ENCODE measurements around the gene USH2A. TPM values are rescaled to one million over a fixed set of nuclear protein-coding genes. Genes with fewer than 3 reads are reported as not detected.

The USH2A gene
- total RNA-seq, 1 donor from 2014 or later: not detected

DNA sequence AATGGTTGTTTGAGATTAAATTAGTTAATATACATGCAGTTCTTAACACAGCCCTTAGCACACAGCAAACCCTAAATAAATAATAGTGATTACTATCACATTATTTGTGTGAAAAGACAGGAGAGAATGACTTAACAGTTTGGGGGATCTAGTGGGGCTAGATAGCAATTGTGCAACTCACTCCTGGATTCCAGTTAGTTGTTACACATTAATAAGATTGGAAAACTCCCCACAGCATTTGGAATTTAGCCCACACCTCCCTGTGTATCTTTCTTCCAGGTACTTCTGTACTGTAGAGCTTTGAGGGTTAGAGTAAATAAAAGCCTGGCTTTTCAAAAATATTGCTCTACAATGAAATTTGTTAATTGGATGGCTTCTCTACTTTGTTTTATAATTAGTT is 763.0 kb downstream of the USH2A start:
- TF ChIP-seq, protein P1, sequence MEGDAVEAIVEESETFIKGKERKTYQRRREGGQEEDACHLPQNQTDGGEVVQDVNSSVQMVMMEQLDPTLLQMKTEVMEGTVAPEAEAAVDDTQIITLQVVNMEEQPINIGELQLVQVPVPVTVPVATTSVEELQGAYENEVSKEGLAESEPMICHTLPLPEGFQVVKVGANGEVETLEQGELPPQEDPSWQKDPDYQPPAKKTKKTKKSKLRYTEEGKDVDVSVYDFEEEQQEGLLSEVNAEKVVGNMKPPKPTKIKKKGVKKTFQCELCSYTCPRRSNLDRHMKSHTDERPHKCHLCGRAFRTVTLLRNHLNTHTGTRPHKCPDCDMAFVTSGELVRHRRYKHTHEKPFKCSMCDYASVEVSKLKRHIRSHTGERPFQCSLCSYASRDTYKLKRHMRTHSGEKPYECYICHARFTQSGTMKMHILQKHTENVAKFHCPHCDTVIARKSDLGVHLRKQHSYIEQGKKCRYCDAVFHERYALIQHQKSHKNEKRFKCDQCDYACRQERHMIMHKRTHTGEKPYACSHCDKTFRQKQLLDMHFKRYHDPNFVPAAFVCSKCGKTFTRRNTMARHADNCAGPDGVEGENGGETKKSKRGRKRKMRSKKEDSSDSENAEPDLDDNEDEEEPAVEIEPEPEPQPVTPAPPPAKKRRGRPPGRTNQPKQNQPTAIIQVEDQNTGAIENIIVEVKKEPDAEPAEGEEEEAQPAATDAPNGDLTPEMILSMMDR (conservative IDR thresholded peaks at IDR 0.05; ENCODE audit: low read depth, low read length): no peak
- DNase-seq (ENCODE audit: low read depth): peak; percentile 64
- H3K4me3 ChIP-seq (ENCODE audit: low read depth, low read length): no peak overlapping the region

DNA sequence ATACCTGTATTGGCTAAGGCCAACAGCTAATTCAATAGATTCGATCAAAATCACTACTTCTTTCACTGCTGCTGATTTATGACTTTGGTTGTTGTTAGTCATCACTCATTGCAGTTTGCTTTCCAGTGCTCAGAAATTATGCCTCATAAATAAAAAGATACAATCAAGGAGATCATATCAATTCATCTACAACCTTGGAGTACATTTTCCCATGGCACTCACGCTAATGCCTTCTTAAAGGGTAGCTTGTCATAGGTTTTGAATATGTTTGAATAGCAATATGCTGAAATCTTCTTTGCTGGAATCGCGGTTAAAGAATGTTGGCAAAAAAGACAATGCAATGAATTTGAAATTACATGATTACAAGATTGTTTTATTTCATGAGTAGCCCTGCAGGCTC is 766.2 kb downstream of the USH2A start:
- H3K4me3 ChIP-seq (ENCODE audit: low read depth, low read length): no peak overlapping the region
- TF ChIP-seq, protein P1 (conservative IDR thresholded peaks at IDR 0.05; ENCODE audit: low read depth, low read length): no peak
- DNase-seq (ENCODE audit: low read depth): no peak

- no peak for DNase-seq (ENCODE audit: low read depth)
- TF ChIP-seq, protein P1 (conservative IDR thresholded peaks at IDR 0.05; ENCODE audit: low read depth, low read length): no peak
- no peak overlapping the region for H3K4me3 ChIP-seq (ENCODE audit: low read depth, low read length)
These were observed 770.9 kb downstream of the USH2A start for GRCh38 chr1:215652371-215652770.

GRCh38 chr1:215651867-215652266 is 771.4 kb downstream of the USH2A start:
- no peak for DNase-seq (ENCODE audit: low read depth)
- no peak overlapping the region for H3K4me3 ChIP-seq (ENCODE audit: low read depth, low read length)
- TF ChIP-seq, protein P1 (conservative IDR thresholded peaks at IDR 0.05; ENCODE audit: low read depth, low read length): no peak

- DNase-seq (ENCODE audit: low read depth): no peak
- H3K4me3 ChIP-seq (ENCODE audit: low read depth, low read length): no peak overlapping the region
- TF ChIP-seq, protein P1 (conservative IDR thresholded peaks at IDR 0.05; ENCODE audit: low read depth, low read length): no peak
These were observed 772.6 kb downstream of the USH2A start for GRCh38 chr1:215650446-215651149.

GRCh38 chr1:215648957-215649356 is 774.3 kb downstream of the USH2A start:
- TF ChIP-seq, protein P1 (conservative IDR thresholded peaks at IDR 0.05; ENCODE audit: low read depth, low read length): no peak
- no peak overlapping the region for H3K4me3 ChIP-seq (ENCODE audit: low read depth, low read length)
- no peak for DNase-seq (ENCODE audit: low read depth)

DNA sequence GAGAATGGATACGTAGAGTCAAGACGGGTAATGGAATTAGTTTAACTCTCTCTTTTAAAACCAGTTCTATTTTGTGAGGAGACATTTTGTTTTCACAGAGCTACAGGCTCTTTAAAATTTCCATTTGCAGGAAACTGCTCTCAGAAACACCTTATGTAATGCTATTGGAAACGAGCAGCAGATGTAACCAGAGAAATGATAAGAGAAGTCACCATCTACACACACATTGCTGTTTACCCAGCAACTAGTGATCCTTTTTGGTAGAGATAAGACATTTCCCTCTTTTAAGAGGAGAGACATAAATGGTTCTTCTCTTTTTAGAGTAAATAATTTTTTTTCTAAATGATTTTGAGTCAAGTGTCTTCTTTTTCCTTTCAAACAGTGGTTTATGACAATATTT is 775.5 kb downstream of the USH2A start:
- TF ChIP-seq, protein P1 (conservative IDR thresholded peaks at IDR 0.05; ENCODE audit: low read depth, low read length): no peak
- no peak for DNase-seq (ENCODE audit: low read depth)

More for the DNA sequence above, 775.5 kb downstream of the USH2A start:
- H3K4me3 ChIP-seq (ENCODE audit: low read depth, low read length): no peak overlapping the region

Measured in epithelial cell of proximal tubule (primary cell).